Measurements from ENCODE around the gene AK6. TPM values are rescaled to one million over a fixed set of nuclear protein-coding genes. Genes with fewer than 3 reads are reported as not detected.

AK6 gene
- total RNA-seq, 1 experiment from 2014 or later = 48.5 TPM

DNA sequence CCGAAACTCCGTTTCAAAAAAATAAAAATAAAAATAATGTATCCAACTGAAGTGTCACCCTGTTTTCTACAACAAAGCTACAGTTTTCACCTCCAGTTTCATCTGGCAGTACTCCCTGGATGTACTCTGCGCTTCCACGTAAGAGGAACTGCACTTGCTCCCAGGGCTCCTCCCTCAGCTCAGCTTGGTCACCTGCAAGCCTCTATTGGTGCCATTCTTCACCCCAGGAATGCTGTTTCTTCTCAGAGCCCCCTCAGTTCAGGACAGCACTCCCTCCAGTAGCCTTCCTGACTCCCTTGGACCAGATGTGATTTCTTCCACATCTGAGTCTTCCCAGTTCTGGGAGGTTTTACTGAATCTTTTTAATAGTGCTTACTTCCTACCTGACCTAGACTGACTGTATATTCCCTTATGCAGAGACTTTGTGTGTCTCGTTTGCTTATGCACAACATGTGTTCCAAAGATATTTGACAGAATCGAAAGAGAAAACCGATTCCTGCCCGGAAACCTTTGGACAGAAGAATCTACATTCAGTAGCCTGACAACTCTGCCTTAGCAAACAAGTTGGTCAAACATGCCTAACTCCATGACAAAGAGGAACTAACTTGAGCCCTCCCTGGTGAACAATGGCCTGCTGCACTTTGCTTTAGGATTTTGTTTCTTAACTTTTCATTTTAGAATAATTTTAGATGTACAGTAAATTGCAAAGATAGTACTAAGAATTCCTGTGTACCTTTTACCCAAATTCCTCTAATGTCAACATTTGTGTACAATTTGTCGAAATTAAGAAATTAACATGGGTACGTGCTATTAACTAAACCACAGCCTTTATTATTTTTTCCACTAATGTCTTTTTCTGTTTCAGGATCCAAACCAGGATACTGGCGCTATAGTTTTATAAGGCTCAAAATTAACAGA, 37.5 kb downstream of the AK6 start:
- peaks cover 18% of the 10 kb centered on the region for H3K79me2 ChIP-seq (ENCODE audit: low read length)
- peaks cover 18% of the 10 kb centered on the region for H3K4me1 ChIP-seq (ENCODE audit: low read length)
- peak; percentile 75 for DNase-seq
- peak overlapping the region; percentile 80 for H3K4me3 ChIP-seq (ENCODE audit: low read length)
- H4K20me1 ChIP-seq (ENCODE audit: insufficient read depth, low read depth, low read length) = no peaks in the 10 kb centered on the region
- H2AFZ ChIP-seq (ENCODE audit: low read length) = peak overlapping the region; percentile 11
- no peaks in the 10 kb centered on the region for H3K36me3 ChIP-seq (ENCODE audit: insufficient read depth, low read length)
- H3K9me2 ChIP-seq (replicated peaks; ENCODE audit: insufficient read depth, low read length) = no peaks in the 10 kb centered on the region
- no peaks in the 10 kb centered on the region for H3K9me3 ChIP-seq (ENCODE audit: low read length)
- peak overlapping the region; percentile 79 for H3K9ac ChIP-seq (ENCODE audit: low read length)
- H3K27me3 ChIP-seq (ENCODE audit: low read length) = no peaks in the 10 kb centered on the region
- peak overlapping the region; percentile 78 for H3K4me2 ChIP-seq (ENCODE audit: low read depth, low read length, poor library complexity, severe bottlenecking)
- peak overlapping the region; percentile 50 for H3K27ac ChIP-seq (ENCODE audit: low read length)

- no peak for DNase-seq
- Histone ChIP-seq H4K20me1 (ENCODE audit: insufficient read depth, low read depth, low read length) (no peaks in the 10 kb centered on the region), H3K9me3 (ENCODE audit: low read length) (no peaks in the 10 kb centered on the region), H3K9ac (ENCODE audit: low read length) (no peak overlapping the region), H3K9me2 (replicated peaks; ENCODE audit: insufficient read depth, low read length) (no peaks in the 10 kb centered on the region), H2AFZ (ENCODE audit: low read length) (no peak overlapping the region), H3K36me3 (ENCODE audit: insufficient read depth, low read length) (no peaks in the 10 kb centered on the region), H3K27me3 (ENCODE audit: low read length) (no peaks in the 10 kb centered on the region), H3K4me2 (ENCODE audit: low read depth, low read length, poor library complexity, severe bottlenecking) (no peak overlapping the region), H3K4me3 (ENCODE audit: low read length) (no peak overlapping the region), H3K4me1 (ENCODE audit: low read length) (peaks cover 18% of the 10 kb centered on the region), H3K79me2 (ENCODE audit: low read length) (peaks cover 23% of the 10 kb centered on the region), H3K27ac (ENCODE audit: low read length) (no peak overlapping the region)
Measured at GRCh38 chr5:69329905-69330489, 39.3 kb downstream of the AK6 start.

DNA sequence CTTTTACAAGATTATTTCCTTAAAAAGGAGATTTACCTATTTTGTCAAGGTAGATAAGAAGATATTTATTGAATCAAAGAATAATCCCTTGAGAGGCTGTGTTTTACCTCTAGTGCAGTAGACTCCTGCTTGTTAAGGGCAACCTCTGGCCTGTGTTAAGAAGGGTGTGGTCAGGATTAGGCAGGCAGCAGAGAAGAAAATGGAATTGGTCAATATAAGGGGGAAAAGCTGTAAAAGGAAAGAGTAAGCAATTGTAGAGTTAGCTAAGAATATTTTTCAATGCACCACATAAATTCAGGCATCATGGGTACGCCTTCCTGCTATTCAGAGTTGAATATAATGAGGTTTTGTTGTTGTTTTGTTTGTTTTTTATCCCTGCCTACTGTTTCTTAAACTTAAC, 43.0 kb downstream of the AK6 start:
- H3K79me2 ChIP-seq (ENCODE audit: low read length) = peaks cover 15% of the 10 kb centered on the region
- H3K4me2 ChIP-seq (ENCODE audit: low read depth, low read length, poor library complexity, severe bottlenecking) = no peak overlapping the region
- no peak overlapping the region for H3K4me3 ChIP-seq (ENCODE audit: low read length)
- no peak overlapping the region for H3K9ac ChIP-seq (ENCODE audit: low read length)
- DNase-seq = no peak
- no peaks in the 10 kb centered on the region for H3K27me3 ChIP-seq (ENCODE audit: low read length)
- H2AFZ ChIP-seq (ENCODE audit: low read length) = no peak overlapping the region
- H3K9me2 ChIP-seq (replicated peaks; ENCODE audit: insufficient read depth, low read length) = no peaks in the 10 kb centered on the region
- H3K27ac ChIP-seq (ENCODE audit: low read length) = no peak overlapping the region
- H4K20me1 ChIP-seq (ENCODE audit: insufficient read depth, low read depth, low read length) = no peaks in the 10 kb centered on the region
- H3K36me3 ChIP-seq (ENCODE audit: insufficient read depth, low read length) = no peaks in the 10 kb centered on the region
- peaks cover under 1% of the 10 kb centered on the region; the same call in 1 of the 2 replicates for H3K4me1 ChIP-seq (ENCODE audit: low read length)
- H3K9me3 ChIP-seq (ENCODE audit: low read length) = no peaks in the 10 kb centered on the region

- Histone ChIP-seq H3K79me2 (ENCODE audit: low read length) (no peaks in the 10 kb centered on the region), H3K4me3 (ENCODE audit: low read length) (no peak overlapping the region), H3K4me2 (ENCODE audit: low read depth, low read length, poor library complexity, severe bottlenecking) (no peak overlapping the region), H3K27me3 (ENCODE audit: low read length) (no peaks in the 10 kb centered on the region), H3K9me3 (ENCODE audit: low read length) (no peaks in the 10 kb centered on the region), H3K27ac (ENCODE audit: low read length) (no peak overlapping the region), H3K9ac (ENCODE audit: low read length) (no peak overlapping the region), H3K9me2 (replicated peaks; ENCODE audit: insufficient read depth, low read length) (no peaks in the 10 kb centered on the region), H4K20me1 (ENCODE audit: insufficient read depth, low read depth, low read length) (no peaks in the 10 kb centered on the region), H3K36me3 (ENCODE audit: insufficient read depth, low read length) (peaks cover 6% of the 10 kb centered on the region), H2AFZ (ENCODE audit: low read length) (no peak overlapping the region), H3K4me1 (ENCODE audit: low read length) (no peaks in the 10 kb centered on the region; the same call in 1 of the 2 replicates)
- no peak for DNase-seq
Measured at GRCh38 chr5:69317391-69317790, 51.9 kb downstream of the AK6 start.

- Histone ChIP-seq H3K4me2 (ENCODE audit: low read depth, low read length, poor library complexity, severe bottlenecking) (no peak overlapping the region), H3K27me3 (ENCODE audit: low read length) (no peaks in the 10 kb centered on the region), H3K4me1 (ENCODE audit: low read length) (no peaks in the 10 kb centered on the region; the same call in 1 of the 2 replicates), H3K27ac (ENCODE audit: low read length) (no peak overlapping the region), H3K9me2 (replicated peaks; ENCODE audit: insufficient read depth, low read length) (no peaks in the 10 kb centered on the region), H3K9ac (ENCODE audit: low read length) (no peak overlapping the region), H3K4me3 (ENCODE audit: low read length) (no peak overlapping the region), H4K20me1 (ENCODE audit: insufficient read depth, low read depth, low read length) (no peaks in the 10 kb centered on the region), H2AFZ (ENCODE audit: low read length) (no peak overlapping the region), H3K9me3 (ENCODE audit: low read length) (no peaks in the 10 kb centered on the region), H3K36me3 (ENCODE audit: insufficient read depth, low read length) (peaks cover 6% of the 10 kb centered on the region), H3K79me2 (ENCODE audit: low read length) (no peaks in the 10 kb centered on the region)
- DNase-seq = no peak
Measured at GRCh38 chr5:69315972-69316371, 53.3 kb downstream of the AK6 start.

GRCh38 chr5:69313428-69313827, 55.9 kb downstream of the AK6 start:
- Histone ChIP-seq H3K9me3 (ENCODE audit: low read length) (no peaks in the 10 kb centered on the region), H3K27ac (ENCODE audit: low read length) (no peak overlapping the region), H3K79me2 (ENCODE audit: low read length) (no peaks in the 10 kb centered on the region), H3K9ac (ENCODE audit: low read length) (no peak overlapping the region), H2AFZ (ENCODE audit: low read length) (no peak overlapping the region), H3K4me3 (ENCODE audit: low read length) (no peak overlapping the region), H3K9me2 (replicated peaks; ENCODE audit: insufficient read depth, low read length) (no peaks in the 10 kb centered on the region), H3K4me1 (ENCODE audit: low read length) (no peaks in the 10 kb centered on the region; the same call in 1 of the 2 replicates), H4K20me1 (ENCODE audit: insufficient read depth, low read depth, low read length) (no peaks in the 10 kb centered on the region), H3K4me2 (ENCODE audit: low read depth, low read length, poor library complexity, severe bottlenecking) (no peak overlapping the region), H3K36me3 (ENCODE audit: insufficient read depth, low read length) (peaks cover 17% of the 10 kb centered on the region), H3K27me3 (ENCODE audit: low read length) (no peaks in the 10 kb centered on the region)
- DNase-seq = no peak

DNA sequence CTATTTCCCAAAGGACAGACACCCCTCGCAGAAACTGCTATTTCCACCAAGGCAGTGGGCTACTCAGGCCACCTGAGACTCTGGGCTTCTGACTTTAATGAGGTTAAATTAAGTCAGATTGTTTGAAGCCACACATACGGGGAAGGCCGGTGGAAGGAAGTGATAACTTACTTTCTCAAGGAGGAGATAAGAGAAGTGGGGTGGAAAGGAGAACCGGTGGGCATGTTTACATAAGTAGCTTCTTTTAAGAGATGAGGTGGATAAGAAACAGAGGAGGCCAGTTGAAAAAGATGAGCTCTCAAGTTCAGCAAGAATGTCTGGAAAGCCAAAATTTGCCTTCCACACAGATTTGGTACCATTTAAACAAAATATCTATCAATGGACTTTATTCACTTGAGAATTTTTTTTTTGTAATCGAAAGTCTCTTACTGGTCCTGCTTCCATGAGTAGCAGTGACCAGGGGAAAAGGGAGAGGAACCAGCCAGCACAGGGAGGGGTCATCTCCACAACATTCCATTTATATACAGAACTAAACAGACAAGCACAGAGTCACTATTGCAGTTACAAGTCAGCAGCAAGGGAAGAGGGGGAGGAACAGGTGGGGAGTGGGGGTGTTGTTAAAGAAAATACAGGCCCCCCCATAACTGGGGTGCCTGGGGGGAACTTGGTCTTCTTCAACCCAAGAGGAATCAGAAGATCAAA, 56.7 kb downstream of the AK6 start:
- no peak overlapping the region for H3K9ac ChIP-seq (ENCODE audit: low read length)
- peaks cover 19% of the 10 kb centered on the region for H3K36me3 ChIP-seq (ENCODE audit: insufficient read depth, low read length)
- DNase-seq = no peak
- no peaks in the 10 kb centered on the region for H3K9me2 ChIP-seq (replicated peaks; ENCODE audit: insufficient read depth, low read length)
- H3K4me2 ChIP-seq (ENCODE audit: low read depth, low read length, poor library complexity, severe bottlenecking) = no peak overlapping the region
- no peaks in the 10 kb centered on the region; the same call in 1 of the 2 replicates for H3K4me1 ChIP-seq (ENCODE audit: low read length)
- H3K4me3 ChIP-seq (ENCODE audit: low read length) = no peak overlapping the region
- H3K79me2 ChIP-seq (ENCODE audit: low read length) = no peaks in the 10 kb centered on the region
- no peak overlapping the region for H3K27ac ChIP-seq (ENCODE audit: low read length)
- H3K27me3 ChIP-seq (ENCODE audit: low read length) = no peaks in the 10 kb centered on the region
- H4K20me1 ChIP-seq (ENCODE audit: insufficient read depth, low read depth, low read length) = no peaks in the 10 kb centered on the region
- no peaks in the 10 kb centered on the region for H3K9me3 ChIP-seq (ENCODE audit: low read length)
- H2AFZ ChIP-seq (ENCODE audit: low read length) = no peak overlapping the region

DNA sequence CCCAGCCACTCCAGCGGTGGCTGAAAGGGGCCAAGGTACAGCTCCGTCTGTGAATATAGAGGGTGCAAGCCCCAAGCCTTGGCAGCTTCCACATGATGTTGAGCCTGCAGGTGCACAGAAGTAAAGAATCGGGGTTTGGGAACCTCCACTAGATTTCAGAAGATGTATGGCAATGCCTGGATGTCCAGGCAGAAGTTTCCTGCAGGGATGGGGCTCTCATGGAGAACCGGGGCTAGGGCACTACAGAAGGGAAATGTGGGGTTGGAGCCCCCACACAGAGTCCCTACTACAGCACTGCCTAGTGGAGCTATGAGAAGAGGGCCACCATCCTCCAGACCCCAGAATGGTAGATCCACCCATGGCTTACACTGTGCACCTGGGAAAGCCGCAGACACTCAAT, 59.9 kb downstream of the AK6 start:
- Histone ChIP-seq H3K79me2 (ENCODE audit: low read length) (no peaks in the 10 kb centered on the region), H3K4me2 (ENCODE audit: low read depth, low read length, poor library complexity, severe bottlenecking) (no peak overlapping the region), H3K9me2 (replicated peaks; ENCODE audit: insufficient read depth, low read length) (no peaks in the 10 kb centered on the region), H3K9me3 (ENCODE audit: low read length) (no peaks in the 10 kb centered on the region), H3K27me3 (ENCODE audit: low read length) (no peaks in the 10 kb centered on the region), H2AFZ (ENCODE audit: low read length) (no peak overlapping the region), H3K9ac (ENCODE audit: low read length) (no peak overlapping the region), H3K4me1 (ENCODE audit: low read length) (no peaks in the 10 kb centered on the region; the same call in 1 of the 2 replicates), H4K20me1 (ENCODE audit: insufficient read depth, low read depth, low read length) (no peaks in the 10 kb centered on the region), H3K4me3 (ENCODE audit: low read length) (no peak overlapping the region), H3K36me3 (ENCODE audit: insufficient read depth, low read length) (peaks cover 28% of the 10 kb centered on the region), H3K27ac (ENCODE audit: low read length) (no peak overlapping the region)
- no peak for DNase-seq

Data from Karpas-422 (cell line).